GM23338 (cell line): ENCODE data around the gene AOPEP. TPM values are rescaled to one million over a fixed set of nuclear protein-coding genes. Genes with fewer than 3 reads are reported as not detected.

Source experiments
- ATAC-seq: fragments of 200-7000 bp; cut with Tn5 transposase; 3 replicates; pipeline ENCODE4 v1.9.1; 2020
- DNase-seq: peaks from one replicate; pipeline ENCODE4 v3.0.0-alpha.2; 2015; ENCODE audit warnings: low spot score
- H2AFZ ChIP-seq: fragments of 200-600 bp; sonication (generic); 2 replicates; pipeline ENCODE4 v1.8.0; 2016; ENCODE audit warnings: antibody characterized with exemption, mild to moderate bottlenecking, moderate library complexity
- H3F3A ChIP-seq: fragments of 200-600 bp; sonication (generic); replicated peaks from 2 replicates; pipeline ENCODE4 v1.8.0; 2017; ENCODE audit warnings: antibody characterized with exemption, mixed run types, low read depth
- H3K27ac ChIP-seq: fragments of 200-600 bp; sonication (generic); 2 replicates; pipeline ENCODE4 v1.6.1; 2016; ENCODE audit warnings: low read depth
- H3K27me3 ChIP-seq: fragments of 200-600 bp; sonication (generic); 2 replicates; pipeline ENCODE4 v1.8.0; 2016; ENCODE audit warnings: mild to moderate bottlenecking, mixed run types, moderate library complexity; ENCODE audit not compliant: insufficient read depth
- H3K36me3 ChIP-seq: fragments of 200-600 bp; sonication (generic); 2 replicates; pipeline ENCODE4 v1.8.0; 2016; ENCODE audit warnings: mild to moderate bottlenecking; ENCODE audit not compliant: insufficient read depth
- H3K4me1 ChIP-seq: fragments of 200-600 bp; sonication (generic); 2 replicates; pipeline ENCODE4 v1.8.0; 2016; ENCODE audit warnings: mild to moderate bottlenecking, moderate library complexity; ENCODE audit not compliant: insufficient read depth
- H3K4me2 ChIP-seq: fragments of 200-600 bp; sonication (generic); 2 replicates; pipeline ENCODE4 v1.7.1; 2017; ENCODE audit warnings: mixed run types
- H3K4me3 ChIP-seq: fragments of 200-600 bp; sonication (generic); 2 replicates; pipeline ENCODE4 v1.6.1; 2016; ENCODE audit warnings: mixed run types
- H3K79me2 ChIP-seq: fragments of 200-600 bp; sonication (generic); replicated peaks from 2 replicates; pipeline ENCODE4 v1.8.0; 2017; ENCODE audit warnings: mild to moderate bottlenecking; ENCODE audit not compliant: insufficient read depth
- H3K9me2 ChIP-seq: fragments of 200-600 bp; sonication (generic); 2 replicates; pipeline ENCODE4 v1.8.0; 2017; ENCODE audit not compliant: insufficient read depth
- H4K20me1 ChIP-seq: fragments of 200-600 bp; sonication (generic); replicated peaks from 2 replicates; pipeline ENCODE4 v1.8.0; 2017; ENCODE audit warnings: mild to moderate bottlenecking; ENCODE audit not compliant: insufficient read depth
- H3K27ac Mint-ChIP-seq: 2 replicates; pipeline ENCODE4 v1.8.0; 2020; ENCODE audit warnings: inconsistent platforms, mild to moderate bottlenecking, moderate library complexity, mixed read lengths
- H3K27me3 Mint-ChIP-seq: 3 replicates; pipeline ENCODE4 v1.8.0; 2022; ENCODE audit warnings: low read depth, mild to moderate bottlenecking, moderate library complexity, mixed read lengths, inconsistent platforms; ENCODE audit not compliant: insufficient read depth, poor library complexity
- H3K36me3 Mint-ChIP-seq: 3 replicates; pipeline ENCODE4 v1.8.0; 2021; ENCODE audit warnings: low read depth, mild to moderate bottlenecking, inconsistent platforms, moderate library complexity, mixed read lengths
- H3K4me1 Mint-ChIP-seq: 3 replicates; pipeline ENCODE4 v1.8.0; 2020; ENCODE audit warnings: mild to moderate bottlenecking, inconsistent platforms, mixed read lengths
- H3K4me3 Mint-ChIP-seq: 3 replicates; pipeline ENCODE4 v1.8.0; 2021; ENCODE audit warnings: moderate library complexity, mild to moderate bottlenecking, inconsistent platforms, mixed read lengths
- H3K9me3 Mint-ChIP-seq: 3 replicates; pipeline ENCODE4 v1.8.0; 2020; ENCODE audit warnings: moderate library complexity, mild to moderate bottlenecking, inconsistent platforms, mixed read lengths
- CREB1 ChIP-seq: fragments of 250-450 bp; sonication (Bioruptor Pico); IDR thresholded peaks from 2 replicates; pipeline ENCODE4 v1.5.0; 2020; ENCODE audit warnings: low read depth, mild to moderate bottlenecking, moderate library complexity
- EZH2 ChIP-seq: fragments of 200-600 bp; sonication (generic); IDR thresholded peaks from one replicate; pipeline ENCODE4 v1.8.0; 2017; ENCODE audit warnings: antibody characterized with exemption, mild to moderate bottlenecking, low read depth; ENCODE audit not compliant: unreplicated experiment
- EZH2phosphoT487 ChIP-seq: fragments of 200-600 bp; sonication (generic); IDR thresholded peaks from one replicate; pipeline ENCODE4 v1.8.1; 2018; ENCODE audit warnings: antibody characterized with exemption; ENCODE audit not compliant: unreplicated experiment
- JUNB ChIP-seq: IDR thresholded peaks from one replicate; pipeline ENCODE4 v1.6.1; 2016; ENCODE audit warnings: antibody characterized with exemption; ENCODE audit not compliant: unreplicated experiment
- NANOG ChIP-seq: IDR thresholded peaks from 2 replicates; pipeline ENCODE4 v1.6.1; 2016; ENCODE audit warnings: antibody characterized with exemption, borderline replicate concordance
- POLR2AphosphoS5 ChIP-seq: IDR thresholded peaks from 2 replicates; pipeline ENCODE4 v1.6.1; 2016; ENCODE audit warnings: antibody characterized with exemption, low read depth
- STAT1 ChIP-seq: IDR thresholded peaks from one replicate; pipeline ENCODE4 v1.6.1; 2016; ENCODE audit warnings: antibody characterized with exemption; ENCODE audit not compliant: unreplicated experiment
- ZNF114 ChIP-seq: fragments of 250-450 bp; sonication (Bioruptor Pico); IDR thresholded peaks from 2 replicates; pipeline ENCODE4 v1.5.0; 2020; ENCODE audit warnings: mild to moderate bottlenecking, moderate library complexity
- ZNF331 ChIP-seq: fragments of 250-450 bp; sonication (Bioruptor Pico); IDR thresholded peaks from 2 replicates; pipeline ENCODE4 v1.5.0; 2020; ENCODE audit warnings: low read depth, mild to moderate bottlenecking, moderate library complexity
- polyA plus RNA-seq: library from polyadenylated mRNA; unstranded; fragments of >200 nt; fragmentation: Nextera tagmentation; extraction: Ambion mirVana; gene quantifications from 2 replicates; pipeline ENCODE4 v1.2.1, GENCODE V29; 2016
- total RNA-seq: library from RNA; depleted of rRNA; stranded (reverse); fragments of >200 nt; shearing (Covaris generic); gene quantifications from 2 replicates; pipeline ENCODE4 v1.2.3, GENCODE V29; 2014
- TF ChIP-seq, protein P1 (sequence below): IDR thresholded peaks from one replicate; pipeline ENCODE4 v1.6.1; 2018; ENCODE audit warnings: antibody characterized with exemption; ENCODE audit not compliant: unreplicated experiment
- TF ChIP-seq, protein P2 (sequence below), 2 experiments: fragments of 200-600 bp in 1 of 2; sonication (generic) in 1 of 2; conservative IDR thresholded peaks; 2 replicates each; pipeline versions ENCODE4 v1.5.1 to v1.6.1; 2016 to 2017; ENCODE audit warnings: antibody characterized with exemption in 2 of 2, low read depth in 2 of 2, mild to moderate bottlenecking in 2 of 2, moderate library complexity in 1 of 2
- TF ChIP-seq, protein P3 (sequence below): IDR thresholded peaks from 2 replicates; pipeline ENCODE4 v1.6.1; 2016; ENCODE audit warnings: antibody characterized with exemption
- TF ChIP-seq, protein P4 (sequence below): fragments of 250-450 bp; sonication (Bioruptor Pico); IDR thresholded peaks from 2 replicates; pipeline ENCODE4 v1.5.0; 2020; ENCODE audit warnings: mild to moderate bottlenecking, moderate library complexity

The AOPEP gene
- total and polyA plus RNA-seq, 2 experiments from 2014 or later = 7.0 to 16.5 TPM

DNA sequence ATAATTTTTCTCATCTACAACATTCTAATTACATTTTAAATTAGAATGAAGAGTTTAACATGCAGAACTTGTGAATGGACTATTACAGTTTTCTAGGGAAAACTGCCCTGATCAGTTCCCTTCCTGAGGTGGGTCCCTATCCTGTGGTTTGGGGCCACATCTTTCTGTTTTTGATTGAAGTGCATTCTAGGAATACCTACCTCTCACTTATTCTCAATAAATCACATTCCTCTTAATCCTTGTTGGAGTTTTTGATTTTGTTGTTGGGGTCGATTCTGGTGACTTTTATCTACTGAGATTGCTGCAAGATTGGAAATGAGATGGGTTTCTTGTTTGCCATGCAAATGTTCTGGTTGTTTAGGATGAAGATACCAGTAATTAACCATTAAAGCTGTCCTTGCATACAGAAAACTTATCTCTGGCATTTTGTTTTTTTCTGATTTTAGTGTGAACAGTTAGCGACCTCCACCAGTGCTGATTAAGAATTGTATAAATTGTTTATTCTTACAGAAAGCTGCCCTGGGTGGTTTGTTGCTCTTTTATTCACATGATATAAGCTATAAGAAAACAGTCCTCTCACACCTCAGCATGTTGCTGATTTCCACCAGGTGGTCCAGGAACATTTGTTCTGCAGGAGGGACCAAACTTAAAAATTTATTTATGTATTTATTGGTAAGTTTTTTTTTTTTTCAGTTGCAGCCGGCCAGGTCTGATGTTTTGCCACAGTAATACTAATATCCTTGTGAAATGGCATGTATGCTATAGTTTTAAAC, 321.1 kb downstream of the AOPEP start:
- H3K79me2 ChIP-seq = no peaks in the 10 kb centered on the region
- no peak overlapping the region for H2AFZ ChIP-seq
- Mint-ChIP-seq H3K4me3 (peak overlapping the region; percentile 66; the same call in 2 of the 3 replicates), H3K36me3 (no peaks in the 10 kb centered on the region), H3K27me3 (peaks cover 29% of the 10 kb centered on the region), H3K4me1 (peaks cover 44% of the 10 kb centered on the region), H3K9me3 (no peaks in the 10 kb centered on the region), H3K27ac (no peak overlapping the region)
- no peaks in the 10 kb centered on the region; the same call in 1 of the 2 replicates for H3F3A ChIP-seq
- ATAC-seq (no peak), DNase-seq (no peak)
- H4K20me1 ChIP-seq = peaks cover 6% of the 10 kb centered on the region; the same call in 1 of the 2 replicates
- H3K36me3 ChIP-seq = no peaks in the 10 kb centered on the region
- peak overlapping the region; percentile 76; the same call in 1 of the 2 replicates for H3K4me3 ChIP-seq
- H3K9me2 ChIP-seq = no peaks in the 10 kb centered on the region
- H3K27ac ChIP-seq = no peak overlapping the region
- TF ChIP-seq, protein P1, sequence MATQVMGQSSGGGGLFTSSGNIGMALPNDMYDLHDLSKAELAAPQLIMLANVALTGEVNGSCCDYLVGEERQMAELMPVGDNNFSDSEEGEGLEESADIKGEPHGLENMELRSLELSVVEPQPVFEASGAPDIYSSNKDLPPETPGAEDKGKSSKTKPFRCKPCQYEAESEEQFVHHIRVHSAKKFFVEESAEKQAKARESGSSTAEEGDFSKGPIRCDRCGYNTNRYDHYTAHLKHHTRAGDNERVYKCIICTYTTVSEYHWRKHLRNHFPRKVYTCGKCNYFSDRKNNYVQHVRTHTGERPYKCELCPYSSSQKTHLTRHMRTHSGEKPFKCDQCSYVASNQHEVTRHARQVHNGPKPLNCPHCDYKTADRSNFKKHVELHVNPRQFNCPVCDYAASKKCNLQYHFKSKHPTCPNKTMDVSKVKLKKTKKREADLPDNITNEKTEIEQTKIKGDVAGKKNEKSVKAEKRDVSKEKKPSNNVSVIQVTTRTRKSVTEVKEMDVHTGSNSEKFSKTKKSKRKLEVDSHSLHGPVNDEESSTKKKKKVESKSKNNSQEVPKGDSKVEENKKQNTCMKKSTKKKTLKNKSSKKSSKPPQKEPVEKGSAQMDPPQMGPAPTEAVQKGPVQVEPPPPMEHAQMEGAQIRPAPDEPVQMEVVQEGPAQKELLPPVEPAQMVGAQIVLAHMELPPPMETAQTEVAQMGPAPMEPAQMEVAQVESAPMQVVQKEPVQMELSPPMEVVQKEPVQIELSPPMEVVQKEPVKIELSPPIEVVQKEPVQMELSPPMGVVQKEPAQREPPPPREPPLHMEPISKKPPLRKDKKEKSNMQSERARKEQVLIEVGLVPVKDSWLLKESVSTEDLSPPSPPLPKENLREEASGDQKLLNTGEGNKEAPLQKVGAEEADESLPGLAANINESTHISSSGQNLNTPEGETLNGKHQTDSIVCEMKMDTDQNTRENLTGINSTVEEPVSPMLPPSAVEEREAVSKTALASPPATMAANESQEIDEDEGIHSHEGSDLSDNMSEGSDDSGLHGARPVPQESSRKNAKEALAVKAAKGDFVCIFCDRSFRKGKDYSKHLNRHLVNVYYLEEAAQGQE = no peak
- no peak for TF ChIP-seq JUNB
- no peak for TF ChIP-seq EZH2phosphoT487
- no peak for TF ChIP-seq ZNF114
- TF ChIP-seq STAT1 = no peak
- TF ChIP-seq CREB1 (CRISPR knock-in tag) = no peak
- TF ChIP-seq NANOG = no peak
- TF ChIP-seq, protein P2, sequence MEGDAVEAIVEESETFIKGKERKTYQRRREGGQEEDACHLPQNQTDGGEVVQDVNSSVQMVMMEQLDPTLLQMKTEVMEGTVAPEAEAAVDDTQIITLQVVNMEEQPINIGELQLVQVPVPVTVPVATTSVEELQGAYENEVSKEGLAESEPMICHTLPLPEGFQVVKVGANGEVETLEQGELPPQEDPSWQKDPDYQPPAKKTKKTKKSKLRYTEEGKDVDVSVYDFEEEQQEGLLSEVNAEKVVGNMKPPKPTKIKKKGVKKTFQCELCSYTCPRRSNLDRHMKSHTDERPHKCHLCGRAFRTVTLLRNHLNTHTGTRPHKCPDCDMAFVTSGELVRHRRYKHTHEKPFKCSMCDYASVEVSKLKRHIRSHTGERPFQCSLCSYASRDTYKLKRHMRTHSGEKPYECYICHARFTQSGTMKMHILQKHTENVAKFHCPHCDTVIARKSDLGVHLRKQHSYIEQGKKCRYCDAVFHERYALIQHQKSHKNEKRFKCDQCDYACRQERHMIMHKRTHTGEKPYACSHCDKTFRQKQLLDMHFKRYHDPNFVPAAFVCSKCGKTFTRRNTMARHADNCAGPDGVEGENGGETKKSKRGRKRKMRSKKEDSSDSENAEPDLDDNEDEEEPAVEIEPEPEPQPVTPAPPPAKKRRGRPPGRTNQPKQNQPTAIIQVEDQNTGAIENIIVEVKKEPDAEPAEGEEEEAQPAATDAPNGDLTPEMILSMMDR (conservative IDR thresholded peaks at IDR 0.05; ENCODE audit: low read depth in 2 of 2) = no peak
- TF ChIP-seq, protein P3, sequence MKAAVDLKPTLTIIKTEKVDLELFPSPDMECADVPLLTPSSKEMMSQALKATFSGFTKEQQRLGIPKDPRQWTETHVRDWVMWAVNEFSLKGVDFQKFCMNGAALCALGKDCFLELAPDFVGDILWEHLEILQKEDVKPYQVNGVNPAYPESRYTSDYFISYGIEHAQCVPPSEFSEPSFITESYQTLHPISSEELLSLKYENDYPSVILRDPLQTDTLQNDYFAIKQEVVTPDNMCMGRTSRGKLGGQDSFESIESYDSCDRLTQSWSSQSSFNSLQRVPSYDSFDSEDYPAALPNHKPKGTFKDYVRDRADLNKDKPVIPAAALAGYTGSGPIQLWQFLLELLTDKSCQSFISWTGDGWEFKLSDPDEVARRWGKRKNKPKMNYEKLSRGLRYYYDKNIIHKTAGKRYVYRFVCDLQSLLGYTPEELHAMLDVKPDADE = no peak
- TF ChIP-seq ZNF331 (CRISPR knock-in tag) = no peak
- TF ChIP-seq POLR2AphosphoS5 = no peak
- TF ChIP-seq EZH2 = no peak
- TF ChIP-seq, protein P4, sequence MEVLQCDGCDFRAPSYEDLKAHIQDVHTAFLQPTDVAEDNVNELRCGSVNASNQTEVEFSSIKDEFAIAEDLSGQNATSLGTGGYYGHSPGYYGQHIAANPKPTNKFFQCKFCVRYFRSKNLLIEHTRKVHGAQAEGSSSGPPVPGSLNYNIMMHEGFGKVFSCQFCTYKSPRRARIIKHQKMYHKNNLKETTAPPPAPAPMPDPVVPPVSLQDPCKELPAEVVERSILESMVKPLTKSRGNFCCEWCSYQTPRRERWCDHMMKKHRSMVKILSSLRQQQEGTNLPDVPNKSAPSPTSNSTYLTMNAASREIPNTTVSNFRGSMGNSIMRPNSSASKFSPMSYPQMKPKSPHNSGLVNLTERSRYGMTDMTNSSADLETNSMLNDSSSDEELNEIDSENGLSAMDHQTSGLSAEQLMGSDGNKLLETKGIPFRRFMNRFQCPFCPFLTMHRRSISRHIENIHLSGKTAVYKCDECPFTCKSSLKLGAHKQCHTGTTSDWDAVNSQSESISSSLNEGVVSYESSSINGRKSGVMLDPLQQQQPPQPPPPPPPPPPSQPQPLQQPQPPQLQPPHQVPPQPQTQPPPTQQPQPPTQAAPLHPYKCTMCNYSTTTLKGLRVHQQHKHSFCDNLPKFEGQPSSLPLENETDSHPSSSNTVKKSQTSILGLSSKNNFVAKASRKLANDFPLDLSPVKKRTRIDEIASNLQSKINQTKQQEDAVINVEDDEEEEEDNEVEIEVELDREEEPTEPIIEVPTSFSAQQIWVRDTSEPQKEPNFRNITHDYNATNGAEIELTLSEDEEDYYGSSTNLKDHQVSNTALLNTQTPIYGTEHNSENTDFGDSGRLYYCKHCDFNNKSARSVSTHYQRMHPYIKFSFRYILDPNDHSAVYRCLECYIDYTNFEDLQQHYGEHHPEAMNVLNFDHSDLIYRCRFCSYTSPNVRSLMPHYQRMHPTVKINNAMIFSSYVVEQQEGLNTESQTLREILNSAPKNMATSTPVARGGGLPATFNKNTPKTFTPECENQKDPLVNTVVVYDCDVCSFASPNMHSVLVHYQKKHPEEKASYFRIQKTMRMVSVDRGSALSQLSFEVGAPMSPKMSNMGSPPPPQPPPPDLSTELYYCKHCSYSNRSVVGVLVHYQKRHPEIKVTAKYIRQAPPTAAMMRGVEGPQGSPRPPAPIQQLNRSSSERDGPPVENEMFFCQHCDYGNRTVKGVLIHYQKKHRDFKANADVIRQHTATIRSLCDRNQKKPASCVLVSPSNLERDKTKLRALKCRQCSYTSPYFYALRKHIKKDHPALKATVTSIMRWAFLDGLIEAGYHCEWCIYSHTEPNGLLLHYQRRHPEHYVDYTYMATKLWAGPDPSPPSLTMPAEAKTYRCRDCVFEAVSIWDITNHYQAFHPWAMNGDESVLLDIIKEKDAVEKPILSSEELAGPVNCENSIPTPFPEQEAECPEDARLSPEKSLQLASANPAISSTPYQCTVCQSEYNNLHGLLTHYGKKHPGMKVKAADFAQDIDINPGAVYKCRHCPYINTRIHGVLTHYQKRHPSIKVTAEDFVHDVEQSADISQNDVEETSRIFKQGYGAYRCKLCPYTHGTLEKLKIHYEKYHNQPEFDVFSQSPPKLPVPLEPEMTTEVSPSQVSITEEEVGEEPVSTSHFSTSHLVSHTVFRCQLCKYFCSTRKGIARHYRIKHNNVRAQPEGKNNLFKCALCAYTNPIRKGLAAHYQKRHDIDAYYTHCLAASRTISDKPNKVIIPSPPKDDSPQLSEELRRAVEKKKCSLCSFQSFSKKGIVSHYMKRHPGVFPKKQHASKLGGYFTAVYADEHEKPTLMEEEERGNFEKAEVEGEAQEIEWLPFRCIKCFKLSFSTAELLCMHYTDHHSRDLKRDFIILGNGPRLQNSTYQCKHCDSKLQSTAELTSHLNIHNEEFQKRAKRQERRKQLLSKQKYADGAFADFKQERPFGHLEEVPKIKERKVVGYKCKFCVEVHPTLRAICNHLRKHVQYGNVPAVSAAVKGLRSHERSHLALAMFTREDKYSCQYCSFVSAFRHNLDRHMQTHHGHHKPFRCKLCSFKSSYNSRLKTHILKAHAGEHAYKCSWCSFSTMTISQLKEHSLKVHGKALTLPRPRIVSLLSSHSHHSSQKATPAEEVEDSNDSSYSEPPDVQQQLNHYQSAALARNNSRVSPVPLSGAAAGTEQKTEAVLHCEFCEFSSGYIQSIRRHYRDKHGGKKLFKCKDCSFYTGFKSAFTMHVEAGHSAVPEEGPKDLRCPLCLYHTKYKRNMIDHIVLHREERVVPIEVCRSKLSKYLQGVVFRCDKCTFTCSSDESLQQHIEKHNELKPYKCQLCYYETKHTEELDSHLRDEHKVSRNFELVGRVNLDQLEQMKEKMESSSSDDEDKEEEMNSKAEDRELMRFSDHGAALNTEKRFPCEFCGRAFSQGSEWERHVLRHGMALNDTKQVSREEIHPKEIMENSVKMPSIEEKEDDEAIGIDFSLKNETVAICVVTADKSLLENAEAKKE (CRISPR knock-in tag) = no peak
- peaks cover 36% of the 10 kb centered on the region for H3K4me1 ChIP-seq
- H3K27me3 ChIP-seq = peaks cover 55% of the 10 kb centered on the region
- H3K4me2 ChIP-seq = peak overlapping the region; percentile 93
